ENCODE measurements around the gene MAP6. TPM values are rescaled to one million over a fixed set of nuclear protein-coding genes. Genes with fewer than 3 reads are reported as not detected.

MAP6 gene
- total RNA-seq, 1 experiment from 2014 or later, result 0.10 TPM

DNA sequence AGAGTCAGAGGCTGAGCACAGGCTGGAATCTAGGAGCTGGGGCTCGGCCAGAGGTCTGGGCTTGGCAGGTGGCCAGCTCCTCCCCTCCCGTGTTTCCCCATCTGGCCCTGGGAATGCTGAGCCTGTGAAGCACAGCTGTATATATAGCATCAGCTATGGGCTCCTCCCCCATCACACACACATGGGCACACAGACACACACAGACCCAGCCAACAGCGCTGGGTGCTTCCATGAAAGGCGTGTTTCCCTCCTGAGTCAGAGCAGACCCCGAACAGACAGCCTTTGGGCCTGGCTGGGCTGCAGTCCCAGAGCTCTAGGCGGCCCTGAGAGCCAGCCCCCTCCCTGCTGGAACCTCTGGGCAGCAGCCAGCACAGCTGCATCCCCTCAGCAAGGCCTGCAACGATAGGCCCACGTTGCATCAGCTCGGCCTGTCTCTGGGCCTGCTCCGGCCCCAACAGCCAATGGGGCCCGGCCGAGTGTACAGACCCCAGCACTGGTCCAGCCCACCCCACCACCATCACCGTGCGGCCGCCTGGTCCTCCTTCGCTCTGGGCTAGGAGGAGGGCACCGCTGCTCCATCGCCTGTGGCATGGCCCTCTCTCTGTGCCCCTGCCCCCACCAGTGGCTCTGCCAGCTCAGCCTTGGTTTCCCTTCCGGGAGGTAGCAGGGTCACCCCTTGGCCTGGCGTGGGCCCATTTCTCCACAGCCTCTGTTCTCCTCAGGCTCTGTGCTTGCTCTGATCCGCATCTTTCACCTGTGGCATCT is 114.4 kb downstream of the MAP6 start:
- peak; percentile 97 for DNase-seq (ENCODE audit: low read depth)

DNA sequence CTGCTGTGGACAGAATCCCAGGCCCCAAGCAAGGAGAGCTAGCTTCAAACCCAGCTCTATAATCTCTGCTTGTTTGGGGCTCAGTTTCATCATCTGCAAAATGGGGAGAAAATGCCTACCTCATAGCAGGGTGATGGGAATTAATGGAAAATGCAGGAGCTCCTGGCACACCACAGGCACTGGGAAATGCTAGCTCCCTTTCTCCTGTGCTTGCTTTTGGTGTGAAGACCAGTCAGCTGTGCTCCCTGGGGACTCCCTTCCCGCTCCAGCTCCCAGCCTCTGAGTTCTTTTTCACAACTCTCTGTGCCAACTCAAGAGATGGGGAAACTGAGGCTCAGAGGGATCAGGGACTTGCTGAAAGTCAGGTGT is 115.0 kb downstream of the MAP6 start:
- DNase-seq (ENCODE audit: low read depth), result no peak

DNA sequence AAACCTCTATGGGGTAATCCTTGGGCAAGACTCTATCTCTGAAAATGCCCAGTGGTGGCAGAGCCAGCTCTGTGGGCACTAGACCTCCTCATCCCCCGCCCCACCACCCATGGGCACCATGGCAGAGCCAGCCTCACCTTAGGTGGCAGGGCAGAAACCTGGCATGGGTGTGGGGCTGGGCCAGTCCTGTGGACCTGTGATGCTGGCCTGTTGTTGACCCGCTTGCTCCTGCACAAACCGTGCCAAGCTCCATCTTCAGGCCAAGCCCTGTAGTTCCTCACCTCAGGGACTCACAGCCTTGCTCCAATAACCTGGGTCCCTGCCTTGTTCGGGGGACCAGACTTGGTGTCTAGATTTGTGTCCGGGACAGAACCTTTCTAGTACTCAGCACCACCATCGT is 115.7 kb downstream of the MAP6 start:
- DNase-seq (ENCODE audit: low read depth), result no peak

DNA sequence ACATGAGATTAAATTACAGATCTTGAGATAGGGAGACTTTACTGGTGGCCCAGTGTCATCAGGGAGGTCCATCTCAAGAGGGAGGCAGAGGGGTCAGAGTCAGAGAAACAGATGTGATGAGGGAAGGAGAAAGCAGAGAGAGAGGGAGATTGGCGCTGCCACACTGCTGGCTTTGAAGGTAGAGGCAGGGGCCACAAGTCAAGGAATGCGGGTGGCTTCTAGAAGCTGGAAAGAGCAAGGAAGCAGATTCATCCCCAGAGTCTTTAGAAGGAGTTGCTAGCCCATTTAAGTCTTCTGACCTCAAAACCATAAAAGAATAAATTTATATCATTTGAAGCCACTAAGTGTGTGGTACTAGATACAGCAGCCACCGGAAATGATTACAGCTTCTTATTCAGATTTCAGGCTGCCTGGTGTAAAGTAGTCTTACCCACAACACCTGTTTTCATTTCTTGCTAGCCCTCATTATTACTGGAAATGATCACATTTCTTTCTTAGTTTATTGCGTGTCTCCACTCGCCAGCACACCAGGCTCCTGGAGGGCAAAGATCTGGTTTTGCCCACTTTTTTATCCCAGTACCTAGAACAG is 119.4 kb downstream of the MAP6 start:
- no peak for DNase-seq (ENCODE audit: low read depth)

DNA sequence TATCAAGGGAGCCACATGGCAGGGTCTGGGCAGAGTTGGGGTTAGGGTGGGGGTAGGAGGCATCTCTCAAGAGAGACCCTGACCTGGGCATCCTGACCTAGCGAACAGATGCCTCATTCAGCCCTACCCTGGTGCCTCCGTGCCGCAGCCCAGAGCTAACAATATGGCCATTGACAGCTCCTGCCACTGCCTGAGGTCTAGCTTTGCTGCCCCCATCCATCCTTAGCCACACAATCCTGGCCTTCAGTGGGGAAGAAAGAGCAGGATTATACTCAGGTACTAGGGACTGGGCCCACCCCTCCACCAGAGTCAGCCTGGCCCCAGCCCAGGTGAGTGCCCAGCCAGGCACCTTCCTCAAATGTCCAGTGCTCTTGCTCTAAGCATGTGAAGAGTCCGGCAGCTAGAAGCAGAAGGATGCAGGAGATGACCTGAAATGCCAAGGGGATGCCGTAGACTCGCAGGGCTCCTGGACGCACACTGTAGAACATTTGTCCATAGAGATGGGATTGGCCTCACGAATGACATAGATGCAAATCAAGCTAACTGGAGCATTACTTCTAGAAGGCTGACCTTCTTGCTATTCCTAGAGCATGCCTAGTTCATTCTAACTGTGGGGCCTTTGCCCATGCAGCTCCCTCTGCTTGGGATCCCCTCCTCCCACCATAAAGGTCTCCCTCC is 120.1 kb downstream of the MAP6 start:
- DNase-seq (ENCODE audit: low read depth), result no peak

DNA sequence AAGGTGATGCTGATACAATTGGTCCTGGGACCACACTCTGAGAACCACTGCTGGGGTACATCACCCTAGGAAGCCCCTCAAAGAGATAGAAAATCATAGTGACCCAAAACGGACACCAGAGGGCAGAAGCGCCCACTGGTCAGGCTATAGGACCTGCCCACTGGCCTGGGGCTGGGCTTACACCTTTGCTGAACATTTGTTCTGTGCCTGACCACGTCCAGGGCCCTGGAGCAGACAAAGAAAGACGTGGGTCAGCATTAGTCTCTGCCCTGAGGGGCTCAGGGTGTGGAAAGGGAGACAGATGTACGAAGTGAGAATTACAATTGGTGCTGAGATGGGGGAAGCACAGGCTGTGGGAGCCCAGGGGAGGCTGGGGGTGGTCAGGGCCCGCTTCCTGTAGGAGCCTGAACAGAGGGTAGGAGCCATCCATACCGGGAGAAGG is 121.2 kb downstream of the MAP6 start:
- peak; percentile 51 for DNase-seq (ENCODE audit: low read depth)

DNA sequence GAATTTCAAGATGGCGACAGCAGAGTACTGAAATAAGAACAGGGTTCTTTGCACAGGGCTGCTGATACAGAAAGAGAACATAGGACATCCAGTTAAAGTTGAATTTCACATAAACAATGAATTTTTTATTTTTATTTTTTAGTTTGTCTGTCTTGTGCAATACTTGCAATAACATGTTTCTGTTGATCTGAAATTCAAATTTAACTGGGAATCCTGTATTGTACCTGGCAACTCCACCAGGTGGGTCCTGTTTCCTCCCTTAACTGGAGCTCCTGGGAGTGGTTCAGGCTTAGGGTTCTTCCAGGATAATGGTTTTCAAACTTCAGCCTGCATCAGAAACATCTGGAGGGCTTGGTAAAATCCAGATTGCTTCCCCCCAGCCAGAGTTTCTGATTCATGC is 121.7 kb downstream of the MAP6 start:
- no peak for DNase-seq (ENCODE audit: low read depth)

DNA sequence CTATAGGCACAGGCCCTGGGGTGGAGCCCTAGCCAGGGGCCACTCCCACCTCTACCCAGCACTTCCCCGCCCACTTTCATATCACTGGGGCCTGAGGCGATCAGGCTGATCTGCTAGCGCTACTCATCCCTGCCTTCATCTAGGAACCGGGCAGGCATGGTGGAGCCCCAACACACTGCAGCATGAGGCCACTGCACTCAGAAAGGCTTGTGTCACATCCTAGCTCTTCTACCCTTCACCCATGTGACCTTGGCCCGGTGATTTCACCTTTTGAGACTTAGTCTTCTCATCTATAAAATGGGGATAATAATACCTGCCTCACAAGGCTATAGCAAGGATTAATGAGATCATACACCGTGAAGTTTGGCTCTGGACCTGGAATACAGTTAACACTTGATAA is 125.0 kb downstream of the MAP6 start:
- no peak for DNase-seq (ENCODE audit: low read depth)

DNA sequence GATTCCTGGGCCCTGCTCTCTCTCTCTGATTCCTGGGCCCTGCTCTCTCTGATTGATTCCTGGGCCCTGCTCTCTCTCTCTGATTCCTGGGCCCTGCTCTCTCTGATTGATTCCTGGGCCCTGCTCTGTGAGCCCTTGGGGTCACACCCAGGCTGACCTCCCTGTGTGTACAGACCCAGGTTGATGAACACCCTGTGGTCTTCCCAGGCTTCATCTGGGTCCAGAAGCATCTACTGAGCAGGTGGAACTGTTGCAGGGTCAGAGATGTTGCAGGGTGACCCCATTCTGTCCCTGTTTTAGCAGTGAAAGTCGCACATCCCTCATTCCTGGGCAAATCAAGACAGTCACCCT is 126.8 kb downstream of the MAP6 start:
- DNase-seq (ENCODE audit: low read depth), result no peak

DNA sequence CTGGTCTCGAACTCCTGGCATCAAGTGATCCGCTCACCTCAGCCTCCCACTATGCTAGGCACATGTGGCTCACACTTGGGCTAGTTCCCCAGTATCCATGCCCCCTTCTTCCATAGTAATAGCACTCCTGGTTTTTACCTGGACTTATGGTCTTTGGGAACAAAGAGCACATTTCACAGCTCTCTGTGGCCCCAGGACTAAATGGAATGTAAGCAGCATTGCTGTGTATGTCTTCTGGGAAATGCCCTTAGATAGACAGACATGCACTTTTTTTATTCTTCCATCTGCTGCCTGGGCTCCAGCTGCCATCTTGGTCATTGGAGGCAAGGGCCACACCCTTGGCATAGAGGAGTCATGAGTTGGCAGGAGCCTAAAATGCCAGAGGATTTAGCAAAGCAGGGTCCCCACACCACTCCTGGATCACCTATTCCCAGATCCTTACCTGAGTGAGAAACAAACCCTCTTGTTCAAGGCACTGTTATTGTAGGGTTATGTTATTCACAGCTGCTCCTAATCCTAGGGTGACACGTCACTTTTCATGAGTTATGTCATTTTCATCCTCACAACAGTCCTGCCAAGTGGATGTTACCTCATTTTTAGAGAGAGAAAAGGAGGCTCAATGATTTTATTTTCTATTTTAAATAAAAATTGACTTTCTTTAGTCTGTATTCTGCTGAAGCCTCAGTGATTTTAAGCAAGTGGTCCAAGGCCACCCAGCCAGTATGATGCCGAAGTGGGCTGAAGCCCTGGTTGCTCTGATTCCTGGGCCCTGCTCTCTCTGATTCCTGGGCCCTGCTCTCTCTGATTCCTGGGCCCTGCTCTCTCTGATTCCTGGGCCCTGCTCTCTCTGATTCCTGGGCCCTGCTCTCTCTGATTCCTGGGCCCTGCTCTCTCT is 127.4 kb downstream of the MAP6 start:
- no peak for DNase-seq (ENCODE audit: low read depth)

DNA sequence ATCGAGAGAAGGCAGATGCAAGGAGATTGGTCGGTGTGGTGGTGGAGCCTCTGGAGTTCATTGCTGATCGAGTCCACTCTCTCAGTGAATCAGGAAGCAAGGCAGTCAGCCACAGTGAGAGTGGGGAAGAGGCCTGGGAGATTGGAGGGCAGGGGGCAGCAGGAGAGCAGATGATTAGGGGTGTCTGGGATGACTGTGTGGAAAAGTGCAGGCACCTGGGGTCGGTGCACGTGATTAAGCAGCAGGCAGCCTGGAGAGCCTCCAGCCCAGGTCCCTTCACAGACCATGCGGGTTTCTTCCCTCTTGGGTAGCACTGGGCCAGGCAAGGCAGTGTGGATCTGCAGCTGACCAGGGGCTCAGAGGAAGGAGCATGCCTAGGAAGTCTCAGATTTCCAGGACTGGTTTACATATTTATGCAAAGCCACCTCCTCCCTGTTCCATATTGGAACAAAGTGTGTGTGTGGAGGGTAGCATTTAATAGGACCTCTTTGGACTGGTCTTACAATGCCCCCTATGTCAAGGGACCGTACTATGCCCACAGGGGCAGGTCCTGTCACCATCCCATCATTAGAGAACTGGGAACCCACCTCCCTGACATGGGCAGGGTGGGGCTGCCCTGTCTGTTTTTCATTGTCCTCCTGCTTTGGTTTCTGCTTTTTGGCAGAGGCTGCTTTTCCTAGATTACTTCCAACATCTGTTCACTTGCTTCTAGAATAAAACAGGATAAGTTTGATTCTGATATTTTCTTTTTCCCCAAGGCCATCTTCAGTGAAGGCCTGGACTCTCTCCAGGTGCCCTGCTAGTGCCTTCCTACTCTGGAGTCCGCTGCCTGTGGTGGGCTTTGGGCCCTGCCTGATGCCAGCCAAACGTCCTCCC is 129.1 kb downstream of the MAP6 start:
- DNase-seq (ENCODE audit: low read depth), result no peak

DNA sequence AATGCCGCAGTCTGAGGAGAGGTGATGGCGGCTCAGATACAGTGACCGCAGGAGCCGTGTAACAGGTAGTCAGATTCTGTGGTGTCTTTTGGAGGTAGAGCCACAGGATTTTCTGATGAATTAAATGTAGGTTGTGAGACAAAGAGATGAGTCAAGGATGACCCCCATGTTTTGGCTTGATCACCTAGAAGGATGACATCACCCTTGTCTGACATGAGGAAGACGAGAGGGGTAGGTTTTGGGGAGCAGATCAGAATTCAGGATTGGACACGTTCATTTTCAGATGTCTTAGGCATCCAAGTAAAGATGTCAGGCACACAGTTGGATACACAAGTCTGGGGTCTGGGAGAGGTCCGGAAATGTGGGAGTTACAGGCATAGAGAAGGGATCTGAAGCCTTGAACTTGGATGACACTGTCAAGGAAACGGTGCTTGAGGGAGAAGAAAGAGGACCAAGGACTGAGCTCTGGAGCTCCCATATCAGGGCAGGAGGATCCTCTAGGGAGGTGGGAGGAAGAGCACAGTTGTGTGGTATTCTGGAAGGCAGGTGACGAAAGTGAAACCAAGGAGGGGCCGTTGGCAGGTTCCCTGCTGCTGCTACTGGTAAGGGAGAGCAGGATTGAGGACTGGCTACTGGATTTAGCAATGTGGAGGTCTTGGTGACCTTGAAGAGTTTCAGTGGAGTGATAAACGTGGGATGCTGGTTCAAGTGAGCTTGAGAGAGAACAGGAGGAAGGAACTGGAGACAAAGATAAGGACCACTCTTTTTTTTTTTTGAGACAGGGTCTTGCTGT is 130.5 kb downstream of the MAP6 start:
- no peak for DNase-seq (ENCODE audit: low read depth)

DNA sequence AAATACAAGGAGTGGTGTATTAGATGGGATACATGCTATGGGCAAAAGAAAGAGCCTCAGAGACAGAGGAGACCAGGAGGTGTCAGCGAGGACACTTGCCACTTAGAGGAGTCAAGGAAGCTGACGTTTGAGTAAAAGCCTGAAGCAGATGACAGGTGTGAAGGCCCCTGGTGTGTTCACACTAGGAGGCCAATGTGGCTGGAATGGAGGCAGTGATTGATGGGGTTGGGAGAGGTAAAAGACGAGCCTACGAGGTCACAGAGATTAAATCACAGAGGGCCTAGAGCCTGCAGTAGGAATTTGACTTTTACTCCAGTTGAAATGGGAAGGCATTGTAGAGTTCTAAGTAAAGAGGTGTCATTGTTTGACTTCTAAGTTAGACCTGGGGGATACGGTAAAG is 131.1 kb downstream of the MAP6 start:
- no peak for DNase-seq (ENCODE audit: low read depth)

Small RNAs within 50 kb of the gene (small RNA-seq; reads per million reads assigned to genes)
- not detected for gene AP001922.4

Other genes starting within 250 kb of the MAP6 start
- gene KLHL35, start 235.8 kb downstream of the MAP6 start, total RNA-seq (2014; rRNA removed; shearing (Covaris generic)), result 0.07 TPM in 1 of 2 replicates, not detected in the other
- gene GDPD5, start 143.1 kb downstream of the MAP6 start, total RNA-seq (2014; rRNA removed; shearing (Covaris generic)), result 47.3 and 53.2 TPM in 2 replicates
- gene SERPINH1, start 106.8 kb downstream of the MAP6 start, total RNA-seq (2014; rRNA removed; shearing (Covaris generic)), result 241 and 271 TPM in 2 replicates
- not detected in 2 replicates for gene MOGAT2, start 48.8 kb upstream of the MAP6 start, total RNA-seq (2014; rRNA removed; shearing (Covaris generic))
- 4.9 and 5.9 TPM in 2 replicates for gene DGAT2, start 99.7 kb upstream of the MAP6 start, total RNA-seq (2014; rRNA removed; shearing (Covaris generic))
- gene UVRAG, start 146.2 kb upstream of the MAP6 start, total RNA-seq (2014; rRNA removed; shearing (Covaris generic)), result 12.3 and 14.0 TPM in 2 replicates

Data from HT1080 (cell line).